ENCODE results near the gene SH3YL1.

The SH3YL1 gene

GRCh38 chr2:223451-223850 lies 40.4 kb downstream of the SH3YL1 start:
- no peak for DNase-seq (ENCODE audit: low spot score)

- DNase-seq (ENCODE audit: low spot score), result no peak
Measured at GRCh38 chr2:216068-216467, 47.8 kb downstream of the SH3YL1 start.

GRCh38 chr2:213932-214693 lies 49.7 kb downstream of the SH3YL1 start:
- peak; percentile 60 for DNase-seq (ENCODE audit: low spot score)

- DNase-seq (ENCODE audit: low spot score), result no peak
Measured at GRCh38 chr2:211486-212184, 52.2 kb downstream of the SH3YL1 start.

GRCh38 chr2:210660-211059 lies 53.2 kb downstream of the SH3YL1 start:
- DNase-seq (ENCODE audit: low spot score), result no peak

- DNase-seq (ENCODE audit: low spot score), result no peak
Measured at GRCh38 chr2:209470-209869, 54.4 kb downstream of the SH3YL1 start.

GRCh38 chr2:208335-208734 lies 55.5 kb downstream of the SH3YL1 start:
- DNase-seq (ENCODE audit: low spot score), result no peak

GRCh38 chr2:203984-204383 lies 59.8 kb downstream of the SH3YL1 start:
- no peak for DNase-seq (ENCODE audit: low spot score)

GRCh38 chr2:203401-203800 lies 60.4 kb downstream of the SH3YL1 start:
- DNase-seq (ENCODE audit: low spot score), result no peak

GRCh38 chr2:202945-203344 lies 60.9 kb downstream of the SH3YL1 start:
- no peak for DNase-seq (ENCODE audit: low spot score)

GRCh38 chr2:201648-202433 lies 62.0 kb downstream of the SH3YL1 start:
- no peak for DNase-seq (ENCODE audit: low spot score)

- no peak for DNase-seq (ENCODE audit: low spot score)
Measured at GRCh38 chr2:199041-199966, 64.5 kb downstream of the SH3YL1 start.

- no peak for DNase-seq (ENCODE audit: low spot score)
Measured at GRCh38 chr2:196406-196805, 67.4 kb downstream of the SH3YL1 start.

GRCh38 chr2:195932-196331 lies 67.9 kb downstream of the SH3YL1 start:
- no peak for DNase-seq (ENCODE audit: low spot score)

GRCh38 chr2:193141-193671 lies 70.6 kb downstream of the SH3YL1 start:
- peak; percentile 4 for DNase-seq (ENCODE audit: low spot score)

GRCh38 chr2:191311-192190 lies 72.3 kb downstream of the SH3YL1 start:
- no peak for DNase-seq (ENCODE audit: low spot score)

GRCh38 chr2:187825-188224 lies 76.0 kb downstream of the SH3YL1 start:
- DNase-seq (ENCODE audit: low spot score), result no peak

- no peak for DNase-seq (ENCODE audit: low spot score)
Measured at GRCh38 chr2:185221-185620, 78.6 kb downstream of the SH3YL1 start.

- no peak for DNase-seq (ENCODE audit: low spot score)
Measured at GRCh38 chr2:184695-185094, 79.1 kb downstream of the SH3YL1 start.

GRCh38 chr2:182509-183122 lies 81.2 kb downstream of the SH3YL1 start:
- no peak for DNase-seq (ENCODE audit: low spot score)
